Measurements from ENCODE around the gene GJC1.

Gene GJC1

DNA sequence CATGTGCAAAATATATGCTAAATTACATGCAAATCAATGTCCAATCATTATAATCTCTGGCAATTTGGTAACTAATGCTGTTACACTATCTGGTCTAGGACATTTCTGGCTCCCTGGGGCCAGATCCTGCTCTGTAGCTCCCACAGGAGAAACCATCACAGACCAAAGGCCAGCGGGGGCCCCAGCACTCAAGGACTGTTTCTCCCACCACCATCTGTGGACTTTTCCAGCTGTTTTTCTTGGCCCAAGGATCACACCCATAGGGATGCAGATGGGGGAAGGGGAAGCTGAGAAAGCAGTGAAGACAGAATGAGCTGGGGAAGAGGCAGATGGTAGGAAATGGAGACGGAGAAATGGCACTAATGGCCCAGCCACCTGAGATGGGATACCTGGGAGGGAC lies 17.5 kb upstream of the GJC1 start, which contains the start of gene HIGD1B:
Gene HIGD1B, plus strand, starts transcription at position 298 of the 400 bp plus-strand sequence. CDS start 270 bp downstream, outside the sequence.
- no peak for DNase-seq (ENCODE audit: low read depth)
- TF ChIP-seq, protein P1, sequence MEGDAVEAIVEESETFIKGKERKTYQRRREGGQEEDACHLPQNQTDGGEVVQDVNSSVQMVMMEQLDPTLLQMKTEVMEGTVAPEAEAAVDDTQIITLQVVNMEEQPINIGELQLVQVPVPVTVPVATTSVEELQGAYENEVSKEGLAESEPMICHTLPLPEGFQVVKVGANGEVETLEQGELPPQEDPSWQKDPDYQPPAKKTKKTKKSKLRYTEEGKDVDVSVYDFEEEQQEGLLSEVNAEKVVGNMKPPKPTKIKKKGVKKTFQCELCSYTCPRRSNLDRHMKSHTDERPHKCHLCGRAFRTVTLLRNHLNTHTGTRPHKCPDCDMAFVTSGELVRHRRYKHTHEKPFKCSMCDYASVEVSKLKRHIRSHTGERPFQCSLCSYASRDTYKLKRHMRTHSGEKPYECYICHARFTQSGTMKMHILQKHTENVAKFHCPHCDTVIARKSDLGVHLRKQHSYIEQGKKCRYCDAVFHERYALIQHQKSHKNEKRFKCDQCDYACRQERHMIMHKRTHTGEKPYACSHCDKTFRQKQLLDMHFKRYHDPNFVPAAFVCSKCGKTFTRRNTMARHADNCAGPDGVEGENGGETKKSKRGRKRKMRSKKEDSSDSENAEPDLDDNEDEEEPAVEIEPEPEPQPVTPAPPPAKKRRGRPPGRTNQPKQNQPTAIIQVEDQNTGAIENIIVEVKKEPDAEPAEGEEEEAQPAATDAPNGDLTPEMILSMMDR (IDR thresholded peaks at IDR 0.05; ENCODE audit: control insufficient read depth, extremely low read depth, insufficient read depth), result no peak
- H3K4me3 ChIP-seq (ENCODE audit: low read depth, low read length), result no peak within 1 kb of the TSS

DNA sequence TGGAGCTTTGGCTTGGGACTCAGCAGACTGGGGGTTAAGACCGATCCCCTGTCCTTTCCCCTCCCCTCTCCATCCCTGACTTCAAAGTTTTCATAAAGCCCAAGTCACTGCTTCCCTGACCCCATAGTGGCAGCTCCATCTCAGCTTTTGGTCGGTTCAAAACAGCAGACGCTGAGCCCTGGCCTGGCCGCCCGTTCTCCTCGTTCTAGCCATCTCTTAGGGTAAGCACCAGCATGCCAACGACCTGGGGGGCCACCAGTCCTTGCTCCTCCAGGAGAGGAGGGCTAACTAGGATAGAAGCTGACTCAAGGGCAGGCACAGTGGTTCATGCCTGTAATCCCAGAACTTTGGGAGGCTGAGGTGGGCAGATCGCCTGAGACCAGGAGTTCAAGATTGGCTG lies 16.1 kb upstream of the GJC1 start:
- TF ChIP-seq, protein P1 (IDR thresholded peaks at IDR 0.05; ENCODE audit: control insufficient read depth, extremely low read depth, insufficient read depth), result no peak
- no peak overlapping the region for H3K4me3 ChIP-seq (ENCODE audit: low read depth, low read length)
- no peak for DNase-seq (ENCODE audit: low read depth)

DNA sequence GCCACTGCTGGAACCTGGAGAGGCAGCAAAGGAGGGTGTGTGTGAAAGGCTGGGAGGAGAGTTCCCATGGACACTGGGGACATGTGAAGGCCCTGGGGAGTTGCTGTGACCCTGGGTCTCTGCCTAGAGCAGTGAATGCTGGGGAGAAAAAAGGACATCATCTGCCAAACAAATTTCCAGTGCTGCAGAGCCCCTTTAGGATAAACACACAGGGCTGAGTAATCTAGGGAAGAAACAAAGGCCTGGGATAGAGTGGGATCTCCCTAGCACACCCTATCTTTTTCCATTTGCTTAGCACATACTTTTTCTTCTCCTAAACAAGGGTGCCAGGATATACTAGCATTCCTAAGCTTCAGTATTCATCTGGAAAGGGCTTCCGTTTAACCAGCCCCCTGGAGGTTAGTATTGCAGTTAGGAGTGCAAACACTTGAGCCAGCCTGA lies 14.3 kb upstream of the GJC1 start:
- DNase-seq (ENCODE audit: low read depth), result no peak
- TF ChIP-seq, protein P1 (IDR thresholded peaks at IDR 0.05; ENCODE audit: control insufficient read depth, extremely low read depth, insufficient read depth), result no peak
- H3K4me3 ChIP-seq (ENCODE audit: low read depth, low read length), result no peak overlapping the region

DNA sequence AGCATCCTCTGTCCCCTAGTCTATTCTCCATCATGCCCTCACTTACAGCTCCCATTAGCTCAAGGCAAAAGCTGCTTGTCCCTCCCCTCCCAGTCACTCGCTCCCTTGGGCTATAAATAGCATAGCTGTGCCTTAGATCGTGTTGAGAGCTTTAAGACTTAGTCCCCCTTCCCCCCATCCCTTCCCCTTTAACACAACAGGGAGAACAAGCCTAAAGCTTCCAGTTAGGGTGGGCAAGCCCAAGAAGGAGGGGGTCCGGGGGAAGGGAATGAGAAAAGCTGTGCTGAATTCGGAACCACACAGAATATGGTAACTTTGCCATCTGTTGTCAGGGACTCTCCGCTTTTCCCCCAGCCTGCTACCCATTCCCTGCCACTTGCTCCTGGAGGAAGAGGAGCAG lies 12.7 kb upstream of the GJC1 start:
- no peak overlapping the region for H3K4me3 ChIP-seq (ENCODE audit: low read depth, low read length)
- DNase-seq (ENCODE audit: low read depth), result no peak
- TF ChIP-seq, protein P1 (IDR thresholded peaks at IDR 0.05; ENCODE audit: control insufficient read depth, extremely low read depth, insufficient read depth), result no peak

DNA sequence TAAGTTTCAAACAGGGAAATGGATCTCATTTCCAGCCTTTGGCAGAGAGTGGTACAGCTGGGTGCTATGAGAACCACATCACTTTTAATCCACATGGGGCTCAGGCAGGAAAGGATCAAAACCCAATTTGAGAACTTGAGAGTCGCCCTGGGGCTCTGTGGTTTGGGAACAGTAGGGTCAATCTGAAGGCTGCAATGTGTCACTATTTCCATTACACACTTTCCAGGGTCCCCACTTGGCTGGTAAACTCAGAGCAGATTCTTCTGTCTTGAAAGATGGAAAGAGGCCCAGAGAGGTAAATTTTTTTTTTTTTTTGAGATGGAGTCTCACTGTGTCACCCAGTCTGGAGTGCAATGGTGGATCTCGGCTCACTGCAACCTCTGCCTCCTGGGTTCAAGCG lies 10.8 kb upstream of the GJC1 start:
- no peak for DNase-seq (ENCODE audit: low read depth)
- TF ChIP-seq, protein P1 (IDR thresholded peaks at IDR 0.05; ENCODE audit: control insufficient read depth, extremely low read depth, insufficient read depth), result no peak
- H3K4me3 ChIP-seq (ENCODE audit: low read depth, low read length), result no peak overlapping the region

DNA sequence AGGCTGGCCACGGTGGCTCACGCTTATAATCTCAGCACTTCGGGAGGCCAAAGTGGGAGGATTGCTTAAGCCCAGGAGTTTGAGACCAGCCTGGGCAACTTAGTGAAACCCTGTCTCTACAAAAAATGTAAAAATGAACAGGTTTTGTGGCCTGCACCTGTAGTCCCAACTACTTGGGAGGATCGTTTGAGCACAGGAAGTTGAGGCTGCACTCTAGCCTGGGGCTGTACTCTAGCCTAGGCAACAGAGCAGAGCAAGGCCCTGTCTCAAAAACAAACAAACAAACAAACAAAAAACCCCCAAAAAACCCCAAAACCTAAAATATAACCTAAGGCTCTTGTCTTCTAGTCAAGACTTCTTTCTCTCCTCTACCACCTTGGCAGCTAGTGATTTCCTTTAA lies 10.2 kb upstream of the GJC1 start:
- no peak for DNase-seq (ENCODE audit: low read depth)
- no peak overlapping the region for H3K4me3 ChIP-seq (ENCODE audit: low read depth, low read length)
- TF ChIP-seq, protein P1 (IDR thresholded peaks at IDR 0.05; ENCODE audit: control insufficient read depth, extremely low read depth, insufficient read depth), result no peak

DNA sequence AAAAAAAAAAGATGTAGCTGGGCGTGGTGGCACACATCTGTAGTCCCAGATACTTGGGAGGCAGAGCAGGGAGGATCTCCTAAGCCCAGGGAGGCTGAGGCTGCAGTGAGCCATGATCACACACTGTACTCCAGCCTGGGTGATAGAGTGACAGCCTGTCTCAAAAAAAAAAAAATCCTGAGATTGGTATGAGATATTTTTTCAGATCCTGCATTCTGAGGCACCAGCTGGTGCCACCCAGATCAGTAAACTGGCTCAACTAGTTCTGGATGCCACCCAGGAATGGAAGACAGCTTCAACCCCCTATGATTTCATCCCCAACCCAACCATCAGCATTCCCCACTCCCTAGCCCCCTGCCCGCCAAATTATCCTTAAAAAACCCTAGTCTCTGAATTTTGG lies 7.1 kb upstream of the GJC1 start:
- no peak overlapping the region for H3K4me3 ChIP-seq (ENCODE audit: low read depth, low read length)
- TF ChIP-seq, protein P1 (IDR thresholded peaks at IDR 0.05; ENCODE audit: control insufficient read depth, extremely low read depth, insufficient read depth), result no peak
- no peak for DNase-seq (ENCODE audit: low read depth)

Data from LNCaP clone FGC (cell line).